HEK293 (cell line): ENCODE results near the gene SLC16A6.

ENCODE experiments used
- ZNF426 ChIP-seq: fragments of 450-650 bp; formaldehyde crosslinking; IDR thresholded peaks from 2 replicates; pipeline ENCODE4 v1.5.1; 2017; ENCODE audit warnings: missing biosample characterization, missing genetic modification characterization, mild to moderate bottlenecking, inconsistent platforms, moderate library complexity
- TF ChIP-seq, protein P1 (sequence below): fragments of 450-650 bp; formaldehyde crosslinking; IDR thresholded peaks from 2 replicates; pipeline ENCODE4 v1.5.1; 2016; ENCODE audit warnings: missing biosample characterization, missing genetic modification characterization

- TF ChIP-seq, protein P1, sequence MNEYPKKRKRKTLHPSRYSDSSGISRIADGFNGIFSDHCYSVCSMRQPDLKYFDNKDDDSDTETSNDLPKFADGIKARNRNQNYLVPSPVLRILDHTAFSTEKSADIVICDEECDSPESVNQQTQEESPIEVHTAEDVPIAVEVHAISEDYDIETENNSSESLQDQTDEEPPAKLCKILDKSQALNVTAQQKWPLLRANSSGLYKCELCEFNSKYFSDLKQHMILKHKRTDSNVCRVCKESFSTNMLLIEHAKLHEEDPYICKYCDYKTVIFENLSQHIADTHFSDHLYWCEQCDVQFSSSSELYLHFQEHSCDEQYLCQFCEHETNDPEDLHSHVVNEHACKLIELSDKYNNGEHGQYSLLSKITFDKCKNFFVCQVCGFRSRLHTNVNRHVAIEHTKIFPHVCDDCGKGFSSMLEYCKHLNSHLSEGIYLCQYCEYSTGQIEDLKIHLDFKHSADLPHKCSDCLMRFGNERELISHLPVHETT (tag by site-specific recombination), result no peak
- TF ChIP-seq ZNF426 (tag by site-specific recombination), result no peak
These were observed 25.0 kb upstream of the SLC16A6 start for GRCh38 chr17:68315930-68316329.
